Measurements from ENCODE around the gene SNTG2. TPM values are rescaled to one million over a fixed set of nuclear protein-coding genes. Genes with fewer than 3 reads are reported as not detected.

The SNTG2 gene
- total and polyA plus RNA-seq, 2 of the 13 experiments (the other 11 are each of a cell fraction or from before 2014, with no cell fraction given) = not detected

DNA sequence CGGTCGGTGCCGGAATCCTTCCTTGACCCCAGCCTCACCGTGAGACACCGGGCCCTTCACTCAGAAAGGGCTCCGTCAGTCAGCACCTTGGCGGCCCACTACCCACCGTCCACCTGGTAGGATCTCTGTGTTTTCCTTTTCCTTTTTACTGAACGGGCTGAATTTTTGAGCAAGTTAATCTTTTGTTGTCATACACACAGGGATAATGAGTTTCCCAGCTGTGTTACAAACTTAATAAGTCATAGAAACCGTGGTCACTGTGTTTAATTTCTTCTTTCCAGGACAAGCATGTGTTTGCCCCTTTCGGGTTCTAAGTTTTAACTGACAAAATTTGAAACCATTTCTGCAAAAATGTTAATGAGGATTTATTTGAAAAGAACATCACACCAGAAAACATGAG, 423.6 kb downstream of the SNTG2 start (continued):
- TF ChIP-seq PLSCR1 (CRISPR knock-in tag; IDR thresholded peaks at IDR 0.05; ENCODE audit: borderline replicate concordance) (no peak), SOX13 (IDR thresholded peaks at IDR 0.05) (no peak), SOX13 (CRISPR knock-in tag; conservative IDR thresholded peaks at IDR 0.05 in 1 of 2, IDR thresholded peaks at IDR 0.05 in 1 of 2) (no peak)

- no TSS peak for BruUV-seq (replicated peaks)
- no peak overlapping the region for H3K4me3 ChIP-seq (replicated peaks in 1 of 3; ENCODE audit: insufficient read depth in 1 of 3, low read depth in 2 of 3, low read length in 3 of 3)
- H3K27me3 ChIP-seq (ENCODE audit: control insufficient read depth in 1 of 2, insufficient read depth in 2 of 2, low read length in 2 of 2) = peaks cover 12 to 76% of the 10 kb centered on the region in 2 experiments
- in situ Hi-C loops (cut with HindIII; ENCODE audit: extremely low pct_ligation_motif_present, low pct_unique_long_range_greater_than_20kb) = no loop called here
- no peaks in the 10 kb centered on the region for H3K4me1 ChIP-seq (ENCODE audit: insufficient read depth, low read length)
- no peaks in the 10 kb centered on the region for H4K20me1 ChIP-seq (ENCODE audit: insufficient read depth, low read length)
- H2AFZ ChIP-seq (ENCODE audit: low read length) = no peak overlapping the region
- no peak for DNase-seq (ENCODE audit: low spot score)
- 37% methylated on average over 14 of the region's 14 CpGs for WGBS (ENCODE audit: low lambda C conversion rate)
- no peak for ATAC-seq
- H3K27ac ChIP-seq (ENCODE audit: extremely low read length, insufficient read depth, low read length) = no peak overlapping the region
- no peaks in the 10 kb centered on the region for H3K9me3 ChIP-seq (ENCODE audit: low read length)
- POLR2A ChIA-PET = no interaction called here
- no peaks in the 10 kb centered on the region for H3K79me2 ChIP-seq (ENCODE audit: insufficient read depth, low read length)
- H3K4me2 ChIP-seq (ENCODE audit: low read depth, low read length) = no peak overlapping the region
- no peaks in the 10 kb centered on the region for H3K36me3 ChIP-seq (replicated peaks in 1 of 2; ENCODE audit: control insufficient read depth in 1 of 2, insufficient read depth in 2 of 2, low read length in 2 of 2)
- no peak for FAIRE-seq
- CTCF ChIA-PET (ENCODE audit: low intra/inter-chr PET ratio, low total read pairs) = no interaction called here
- intact Hi-C loops (cut with micrococcal nuclease; ENCODE audit: unreplicated experiment) = no loop called here
- TF ChIP-seq SP5 (CRISPR knock-in tag; IDR thresholded peaks at IDR 0.05; ENCODE audit: borderline replicate concordance, low read depth) (no peak), POLR2AphosphoS2 (IDR thresholded peaks at IDR 0.05; ENCODE audit: low read depth, low read length) (no peak), PREB (CRISPR knock-in tag; IDR thresholded peaks at IDR 0.05) (no peak), ZNF44 (CRISPR knock-in tag; IDR thresholded peaks at IDR 0.05) (no peak), KDM5A (IDR thresholded peaks at IDR 0.05; ENCODE audit: borderline replicate concordance, low read length) (no peak), MIXL1 (CRISPR knock-in tag; IDR thresholded peaks at IDR 0.05) (no peak), SOX6 (IDR thresholded peaks at IDR 0.05) (no peak), SOX6 (CRISPR knock-in tag; IDR thresholded peaks at IDR 0.05) (no peak), ZNF451 (CRISPR knock-in tag; IDR thresholded peaks at IDR 0.05) (no peak), PBX3 (CRISPR knock-in tag; IDR thresholded peaks at IDR 0.05; ENCODE audit: borderline replicate concordance) (no peak), TRIM24 (CRISPR knock-in tag; IDR thresholded peaks at IDR 0.05) (no peak), ZNF543 (CRISPR knock-in tag; IDR thresholded peaks at IDR 0.05) (no peak), SRY (CRISPR knock-in tag; IDR thresholded peaks at IDR 0.05) (no peak), SIN3B (IDR thresholded peaks at IDR 0.05; ENCODE audit: low read length) (no peak), ETV6 (CRISPR knock-in tag; conservative IDR thresholded peaks at IDR 0.05) (no peak)
- TF ChIP-seq, protein P1, sequence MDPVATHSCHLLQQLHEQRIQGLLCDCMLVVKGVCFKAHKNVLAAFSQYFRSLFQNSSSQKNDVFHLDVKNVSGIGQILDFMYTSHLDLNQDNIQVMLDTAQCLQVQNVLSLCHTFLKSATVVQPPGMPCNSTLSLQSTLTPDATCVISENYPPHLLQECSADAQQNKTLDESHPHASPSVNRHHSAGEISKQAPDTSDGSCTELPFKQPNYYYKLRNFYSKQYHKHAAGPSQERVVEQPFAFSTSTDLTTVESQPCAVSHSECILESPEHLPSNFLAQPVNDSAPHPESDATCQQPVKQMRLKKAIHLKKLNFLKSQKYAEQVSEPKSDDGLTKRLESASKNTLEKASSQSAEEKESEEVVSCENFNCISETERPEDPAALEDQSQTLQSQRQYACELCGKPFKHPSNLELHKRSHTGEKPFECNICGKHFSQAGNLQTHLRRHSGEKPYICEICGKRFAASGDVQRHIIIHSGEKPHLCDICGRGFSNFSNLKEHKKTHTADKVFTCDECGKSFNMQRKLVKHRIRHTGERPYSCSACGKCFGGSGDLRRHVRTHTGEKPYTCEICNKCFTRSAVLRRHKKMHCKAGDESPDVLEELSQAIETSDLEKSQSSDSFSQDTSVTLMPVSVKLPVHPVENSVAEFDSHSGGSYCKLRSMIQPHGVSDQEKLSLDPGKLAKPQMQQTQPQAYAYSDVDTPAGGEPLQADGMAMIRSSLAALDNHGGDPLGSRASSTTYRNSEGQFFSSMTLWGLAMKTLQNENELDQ (CRISPR knock-in tag; IDR thresholded peaks at IDR 0.05; ENCODE audit: borderline replicate concordance) = no peak
- TF ChIP-seq, protein P2, sequence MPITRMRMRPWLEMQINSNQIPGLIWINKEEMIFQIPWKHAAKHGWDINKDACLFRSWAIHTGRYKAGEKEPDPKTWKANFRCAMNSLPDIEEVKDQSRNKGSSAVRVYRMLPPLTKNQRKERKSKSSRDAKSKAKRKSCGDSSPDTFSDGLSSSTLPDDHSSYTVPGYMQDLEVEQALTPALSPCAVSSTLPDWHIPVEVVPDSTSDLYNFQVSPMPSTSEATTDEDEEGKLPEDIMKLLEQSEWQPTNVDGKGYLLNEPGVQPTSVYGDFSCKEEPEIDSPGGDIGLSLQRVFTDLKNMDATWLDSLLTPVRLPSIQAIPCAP (CRISPR knock-in tag; IDR thresholded peaks at IDR 0.05; ENCODE audit: low read depth) = no peak
- H3K9ac ChIP-seq (ENCODE audit: insufficient read depth, low read depth, low read length) = no peak overlapping the region
These were observed 425.1 kb downstream of the SNTG2 start for GRCh38 chr2:1375794-1376193.
